SU-DHL-6 (cell line): ENCODE results near the gene SFSWAP.

Experiments used
- H2AFZ ChIP-seq: fragments of 200-600 bp; sonication (generic); 2 replicates; pipeline ENCODE4 v1.6.1; 2014; ENCODE audit warnings: low read depth, mild to moderate bottlenecking, moderate library complexity, mixed read lengths, antibody characterized with exemption, low read length; ENCODE audit not compliant: severe bottlenecking
- H3F3A ChIP-seq: fragments of 200-600 bp; shearing (Covaris generic); 2 replicates; pipeline ENCODE4 v1.6.0; 2016; ENCODE audit warnings: antibody characterized with exemption, mild to moderate bottlenecking; ENCODE audit not compliant: insufficient read depth
- H3K27ac ChIP-seq: fragments of 200-600 bp; sonication (generic); 2 replicates; pipeline ENCODE4 v1.5.1; 2016; ENCODE audit warnings: low read depth, mild to moderate bottlenecking, low read length, moderate library complexity, mixed read lengths
- H3K27me3 ChIP-seq: fragments of 200-600 bp; sonication (generic), shearing (Covaris generic); 2 replicates; pipeline ENCODE4 v1.6.0; 2014; ENCODE audit warnings: mild to moderate bottlenecking, low read length
- H3K36me3 ChIP-seq: fragments of 200-600 bp; sonication (generic); 2 replicates; pipeline ENCODE4 v1.6.1; 2014; ENCODE audit warnings: mild to moderate bottlenecking, low read length, mixed read lengths
- H3K4me2 ChIP-seq: fragments of 300-600, 200-600 bp; shearing (Covaris generic), sonication (generic); 2 replicates; pipeline ENCODE4 v1.6.0; 2014; ENCODE audit warnings: low read length, low read depth, mild to moderate bottlenecking; ENCODE audit not compliant: poor library complexity, severe bottlenecking
- H3K4me3 ChIP-seq: fragments of 200-600 bp; sonication (generic); 2 replicates; pipeline ENCODE4 v1.5.1; 2014; ENCODE audit warnings: antibody characterized with exemption, low read length, mild to moderate bottlenecking, mixed read lengths; ENCODE audit not compliant: insufficient read depth, poor library complexity, severe bottlenecking
- H3K79me2 ChIP-seq: fragments of 200-600 bp; sonication (generic); 2 replicates; pipeline ENCODE4 v1.6.1; 2014; ENCODE audit warnings: mild to moderate bottlenecking, low read length, moderate library complexity; ENCODE audit not compliant: insufficient read depth
- H3K9ac ChIP-seq: fragments of 200-600 bp; sonication (generic); 2 replicates; pipeline ENCODE4 v1.7.0; 2014; ENCODE audit warnings: mild to moderate bottlenecking, low read length
- H3K9me2 ChIP-seq: fragments of 200-600 bp; sonication (generic); replicated peaks from 2 replicates; pipeline ENCODE4 v1.6.1; 2014; ENCODE audit warnings: low read length; ENCODE audit not compliant: insufficient read depth
- H3K9me3 ChIP-seq: fragments of 200-600 bp; sonication (generic); 2 replicates; pipeline ENCODE4 v1.6.1; 2014; ENCODE audit warnings: low read length, mixed read lengths; ENCODE audit not compliant: insufficient read depth
- H4K20me1 ChIP-seq: fragments of 200-600 bp; sonication (generic); 2 replicates; pipeline ENCODE4 v1.6.1; 2014; ENCODE audit warnings: low read depth, mild to moderate bottlenecking, antibody characterized with exemption, low read length, moderate library complexity, mixed read lengths
- EZH2phosphoT487 ChIP-seq: fragments of 200-600 bp; sonication (generic), shearing (Covaris generic); conservative IDR thresholded peaks from 2 replicates; pipeline ENCODE4 v1.6.1; 2018; ENCODE audit warnings: mild to moderate bottlenecking, antibody characterized with exemption, low read length, moderate library complexity, mixed read lengths
- TF ChIP-seq, protein P1 (sequence below): fragments of 200-600 bp; sonication (generic); IDR thresholded peaks from one replicate; pipeline ENCODE4 v1.5.1; 2017; ENCODE audit warnings: antibody characterized with exemption, mild to moderate bottlenecking, low read length, moderate library complexity; ENCODE audit not compliant: insufficient read depth, poor library complexity, severe bottlenecking

Gene SFSWAP

DNA sequence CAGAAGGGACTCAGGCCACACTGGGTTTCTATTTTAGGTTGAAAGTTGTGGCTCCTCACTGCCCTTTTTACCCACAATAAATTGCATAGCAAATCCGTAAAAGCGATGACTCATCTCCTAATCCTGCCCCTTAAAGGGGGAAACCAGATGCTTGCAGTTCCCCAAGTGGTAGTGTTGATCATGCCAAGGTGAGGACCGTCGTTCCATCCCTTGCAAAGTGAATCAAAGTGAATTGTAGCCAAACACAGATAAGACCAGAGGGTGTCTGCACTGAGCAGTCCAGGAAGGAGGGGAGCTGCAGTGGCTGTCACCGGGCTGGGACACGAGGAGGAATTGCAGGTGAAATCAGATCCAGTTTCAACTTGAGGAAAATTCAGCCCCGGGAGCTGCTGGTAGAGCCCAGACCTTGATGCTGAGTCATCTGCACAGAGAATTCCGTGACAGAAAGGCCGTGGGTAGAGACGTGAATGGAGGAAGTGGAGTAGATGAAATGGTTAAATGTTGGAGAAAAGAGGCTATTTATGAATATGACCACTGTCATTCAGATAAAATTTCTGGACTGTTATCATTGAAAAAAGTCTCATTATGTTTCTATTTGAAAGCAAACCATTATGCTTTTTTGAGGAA, 73.1 kb downstream of the SFSWAP start:
- H3F3A ChIP-seq: no peaks in the 10 kb centered on the region
- no peak overlapping the region for H3K4me2 ChIP-seq
- no peaks in the 10 kb centered on the region for H3K9me3 ChIP-seq
- H3K4me3 ChIP-seq: no peak overlapping the region
- TF ChIP-seq, protein P1, sequence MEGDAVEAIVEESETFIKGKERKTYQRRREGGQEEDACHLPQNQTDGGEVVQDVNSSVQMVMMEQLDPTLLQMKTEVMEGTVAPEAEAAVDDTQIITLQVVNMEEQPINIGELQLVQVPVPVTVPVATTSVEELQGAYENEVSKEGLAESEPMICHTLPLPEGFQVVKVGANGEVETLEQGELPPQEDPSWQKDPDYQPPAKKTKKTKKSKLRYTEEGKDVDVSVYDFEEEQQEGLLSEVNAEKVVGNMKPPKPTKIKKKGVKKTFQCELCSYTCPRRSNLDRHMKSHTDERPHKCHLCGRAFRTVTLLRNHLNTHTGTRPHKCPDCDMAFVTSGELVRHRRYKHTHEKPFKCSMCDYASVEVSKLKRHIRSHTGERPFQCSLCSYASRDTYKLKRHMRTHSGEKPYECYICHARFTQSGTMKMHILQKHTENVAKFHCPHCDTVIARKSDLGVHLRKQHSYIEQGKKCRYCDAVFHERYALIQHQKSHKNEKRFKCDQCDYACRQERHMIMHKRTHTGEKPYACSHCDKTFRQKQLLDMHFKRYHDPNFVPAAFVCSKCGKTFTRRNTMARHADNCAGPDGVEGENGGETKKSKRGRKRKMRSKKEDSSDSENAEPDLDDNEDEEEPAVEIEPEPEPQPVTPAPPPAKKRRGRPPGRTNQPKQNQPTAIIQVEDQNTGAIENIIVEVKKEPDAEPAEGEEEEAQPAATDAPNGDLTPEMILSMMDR: no peak
- no peak for TF ChIP-seq EZH2phosphoT487
- no peak overlapping the region for H3K9ac ChIP-seq
- H3K79me2 ChIP-seq: no peaks in the 10 kb centered on the region
- H3K27me3 ChIP-seq: no peaks in the 10 kb centered on the region
- H3K36me3 ChIP-seq: peaks cover 7% of the 10 kb centered on the region; the same call in 1 of the 2 replicates
- H3K27ac ChIP-seq: no peak overlapping the region
- no peaks in the 10 kb centered on the region for H3K9me2 ChIP-seq
- H2AFZ ChIP-seq: no peak overlapping the region
- H4K20me1 ChIP-seq: no peaks in the 10 kb centered on the region

DNA sequence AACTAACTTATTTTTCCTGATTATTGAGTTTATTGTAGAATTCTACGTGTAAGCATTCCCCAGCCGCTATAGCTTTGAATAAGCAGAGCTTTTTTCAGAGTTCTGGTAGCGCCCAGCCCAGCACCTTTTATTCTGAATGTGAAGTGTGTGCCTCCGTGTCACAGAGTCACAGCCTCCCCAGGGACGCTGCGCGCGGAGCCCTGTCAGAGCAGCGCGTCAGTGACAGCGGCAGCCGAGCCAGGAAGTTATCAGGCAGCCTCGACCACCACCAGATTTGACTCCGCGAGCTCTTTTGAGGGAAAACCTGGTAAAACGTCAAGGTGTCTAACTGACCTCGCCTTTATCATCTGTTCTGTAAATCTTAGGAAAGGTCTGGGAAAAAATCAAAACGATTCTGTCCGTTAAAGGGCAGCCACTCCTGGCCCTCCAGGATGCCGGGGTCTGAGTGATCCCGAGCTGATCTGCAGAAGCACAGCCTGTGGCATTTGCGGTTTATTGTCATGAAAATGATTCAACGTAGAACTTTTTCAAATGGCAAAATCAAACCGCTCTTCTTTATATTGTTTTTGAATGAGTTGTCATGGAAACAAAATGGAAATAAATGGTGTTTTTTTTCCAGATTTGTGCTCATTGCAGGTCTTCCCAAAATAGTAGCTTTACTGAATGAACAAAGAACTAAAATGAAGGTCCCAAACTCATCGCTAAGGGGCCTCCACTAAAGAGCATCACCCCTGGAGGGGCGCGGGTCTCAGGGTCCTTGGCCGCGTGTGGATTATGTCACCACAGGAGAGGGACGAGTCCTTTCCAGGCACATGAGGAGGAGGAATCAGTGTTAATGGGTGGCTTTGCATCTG, 74.2 kb downstream of the SFSWAP start:
- Histone ChIP-seq H3K36me3 (peaks cover 5% of the 10 kb centered on the region; the same call in 1 of the 2 replicates), H3K4me3 (no peak overlapping the region), H3K79me2 (no peaks in the 10 kb centered on the region), H3K9ac (no peak overlapping the region), H2AFZ (no peak overlapping the region), H3K27ac (no peak overlapping the region), H3K9me2 (no peaks in the 10 kb centered on the region), H4K20me1 (no peaks in the 10 kb centered on the region), H3K27me3 (no peaks in the 10 kb centered on the region), H3K4me2 (no peak overlapping the region), H3K9me3 (no peaks in the 10 kb centered on the region), H3F3A (no peaks in the 10 kb centered on the region)
- TF ChIP-seq, protein P1: no peak
- no peak for TF ChIP-seq EZH2phosphoT487

DNA sequence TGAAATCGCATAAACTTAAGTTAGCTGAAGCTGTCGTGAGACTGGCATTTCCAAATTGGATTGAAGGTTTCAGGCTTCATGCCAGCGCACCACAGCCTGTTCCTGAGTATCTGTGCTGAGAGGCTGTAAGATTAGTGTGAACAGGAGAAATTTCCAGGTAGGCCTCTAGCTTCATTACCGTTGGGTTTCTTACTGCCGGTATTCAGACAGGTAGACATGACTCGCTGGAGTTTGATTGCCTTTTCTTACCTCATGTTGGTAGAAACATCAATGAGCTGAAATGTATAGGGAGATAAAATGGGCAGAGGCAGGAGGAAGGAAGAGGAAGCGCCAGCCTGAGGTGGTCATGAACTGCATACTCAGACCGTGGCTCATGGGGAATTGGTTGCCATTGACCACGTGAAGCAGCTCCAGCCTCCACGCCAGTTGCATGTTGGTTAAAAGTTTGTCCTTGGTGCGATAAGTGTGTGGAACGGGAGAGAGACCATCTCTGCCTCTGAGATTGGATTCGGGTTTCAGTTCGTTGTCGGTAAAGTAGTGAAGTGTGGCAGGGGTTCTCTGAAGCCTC, 75.0 kb downstream of the SFSWAP start:
- no peak overlapping the region for H3K9ac ChIP-seq
- no peaks in the 10 kb centered on the region for H4K20me1 ChIP-seq
- no peak overlapping the region for H3K4me3 ChIP-seq
- no peak overlapping the region for H3K4me2 ChIP-seq
- no peaks in the 10 kb centered on the region for H3K27me3 ChIP-seq
- no peak overlapping the region for H3K27ac ChIP-seq
- no peaks in the 10 kb centered on the region for H3K9me3 ChIP-seq
- H3K79me2 ChIP-seq: no peaks in the 10 kb centered on the region
- no peaks in the 10 kb centered on the region for H3K9me2 ChIP-seq
- H2AFZ ChIP-seq: no peak overlapping the region
- peaks cover under 1% of the 10 kb centered on the region; the same call in 1 of the 2 replicates for H3K36me3 ChIP-seq
- no peaks in the 10 kb centered on the region for H3F3A ChIP-seq
- no peak for TF ChIP-seq EZH2phosphoT487
- TF ChIP-seq, protein P1: no peak
